IPS-NIHi7 (cell line): ENCODE results near the gene GPR152.

Source experiments
- DNase-seq: peaks from one replicate; pipeline ENCODE4 v3.0.0; 2012; ENCODE audit warnings: mixed read lengths; ENCODE audit errors: extremely low spot score

GPR152 gene

GRCh38 chr11:67452141-67452952, at the start of gene GPR152:
GPR152 (minus strand) TSS chr11:67452729; CDS start chr11:67452724, 5 bp downstream.
- DNase-seq = no peak

DNA sequence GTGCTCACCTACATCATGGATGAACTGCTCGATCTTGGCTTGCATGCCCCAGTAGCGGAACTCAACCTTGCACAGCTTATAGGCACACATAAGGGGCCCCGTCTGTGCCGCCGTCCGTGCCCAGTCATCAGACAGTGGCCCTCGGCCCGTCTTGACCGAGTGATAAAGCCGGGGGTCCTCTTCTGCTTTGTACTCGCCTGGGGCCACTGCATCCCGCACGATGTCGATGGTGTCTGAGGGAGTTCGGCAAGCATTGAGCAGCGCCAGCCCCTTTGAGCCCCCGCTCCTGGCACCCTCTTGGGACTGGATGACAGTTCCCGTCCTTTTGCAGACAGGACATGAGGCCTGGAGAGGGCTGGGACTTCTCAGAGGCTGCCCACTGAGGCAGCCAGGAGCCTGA, 49.3 kb upstream of the GPR152 start:
- no peak for DNase-seq

DNA sequence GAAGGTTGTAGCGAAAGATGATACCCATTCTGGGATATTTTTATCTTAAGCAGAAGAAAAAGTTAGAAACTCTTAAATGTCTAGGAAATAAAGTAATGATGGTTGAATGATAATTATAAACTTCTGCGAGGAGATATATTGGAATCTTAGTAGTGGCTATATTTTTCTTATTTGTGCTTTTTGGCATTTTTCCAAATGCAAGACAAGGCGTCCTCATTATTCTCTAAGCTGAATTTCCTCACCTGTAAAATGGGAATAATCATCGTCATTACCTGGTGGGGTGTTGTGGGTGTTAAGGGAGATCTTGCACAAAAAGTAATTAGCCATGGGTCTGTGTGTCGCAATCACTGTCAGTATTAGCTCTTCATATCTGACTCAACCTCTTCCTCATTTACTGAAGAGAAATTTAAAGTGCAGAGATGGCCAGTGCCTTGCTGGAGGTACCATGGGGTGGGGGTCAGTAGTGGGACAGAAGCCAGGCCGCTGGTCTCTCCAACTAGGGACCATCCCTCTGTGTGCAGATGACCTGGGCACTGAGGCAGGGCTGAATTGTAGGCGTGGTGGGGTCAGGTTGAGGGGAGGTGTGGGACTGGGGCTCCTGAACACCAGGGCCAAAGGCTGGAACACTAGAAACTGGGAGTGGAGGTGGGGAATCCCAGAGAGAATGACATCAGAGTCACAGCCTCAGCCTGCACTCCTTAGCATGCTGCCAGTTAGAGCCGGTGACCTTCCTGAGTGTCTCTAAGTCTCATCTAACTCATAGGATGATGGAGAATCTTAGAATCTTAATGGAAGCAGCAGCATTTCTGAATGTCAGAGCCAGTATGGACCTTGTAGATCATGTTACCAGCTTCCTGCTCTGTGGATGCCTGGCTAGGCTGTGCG, 48.5 kb upstream of the GPR152 start:
- no peak for DNase-seq

DNA sequence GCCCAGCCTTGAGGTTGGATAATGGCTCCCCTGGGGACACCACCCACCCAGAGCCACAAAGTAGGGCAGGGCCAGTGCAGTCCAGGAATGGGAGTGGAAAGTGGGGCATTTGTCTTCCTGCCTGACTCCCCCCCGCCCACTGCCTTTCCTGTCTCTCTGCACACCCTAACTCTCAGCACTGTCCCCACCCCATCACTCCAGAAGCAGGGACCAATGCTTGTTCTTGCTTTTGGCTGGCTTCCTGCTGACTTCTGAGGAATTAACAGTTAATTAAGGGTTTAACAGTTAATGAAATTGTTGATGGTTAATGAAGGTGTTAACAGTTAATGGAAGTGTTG, 47.9 kb upstream of the GPR152 start:
- DNase-seq = no peak

DNA sequence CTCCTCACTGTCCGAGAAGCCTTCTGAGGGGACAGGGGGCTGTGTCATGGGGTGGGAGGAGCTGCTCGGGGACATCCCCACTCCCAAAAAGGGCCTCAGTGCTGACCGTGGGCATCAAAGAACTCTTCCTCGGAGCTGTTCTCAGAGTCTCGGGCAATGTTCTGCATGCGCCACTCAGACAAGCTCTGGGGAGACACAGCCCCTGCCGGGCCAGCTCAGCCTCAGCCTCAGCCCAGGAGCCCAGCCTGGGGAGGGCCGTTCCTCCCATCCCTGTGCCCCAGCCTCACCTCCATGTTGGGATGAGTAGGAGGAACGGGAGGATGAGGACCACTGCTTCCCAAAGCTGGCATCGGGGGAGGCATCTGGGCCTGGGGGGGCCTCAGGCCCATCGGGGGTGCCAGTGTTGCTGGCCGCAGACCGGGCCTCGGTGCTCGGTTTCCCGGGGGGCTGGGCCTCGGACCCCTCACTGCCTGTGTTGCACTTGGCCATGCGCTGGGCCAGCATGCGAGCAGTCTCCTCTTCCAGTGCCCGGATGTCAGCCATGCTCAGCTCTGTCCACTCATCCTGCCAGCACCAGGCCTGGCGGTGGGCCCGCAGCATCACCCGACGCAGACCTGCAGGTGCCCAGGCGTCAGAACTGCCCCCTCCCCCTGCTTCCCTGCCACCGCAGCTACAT, 47.4 kb upstream of the GPR152 start:
- DNase-seq = no peak

DNA sequence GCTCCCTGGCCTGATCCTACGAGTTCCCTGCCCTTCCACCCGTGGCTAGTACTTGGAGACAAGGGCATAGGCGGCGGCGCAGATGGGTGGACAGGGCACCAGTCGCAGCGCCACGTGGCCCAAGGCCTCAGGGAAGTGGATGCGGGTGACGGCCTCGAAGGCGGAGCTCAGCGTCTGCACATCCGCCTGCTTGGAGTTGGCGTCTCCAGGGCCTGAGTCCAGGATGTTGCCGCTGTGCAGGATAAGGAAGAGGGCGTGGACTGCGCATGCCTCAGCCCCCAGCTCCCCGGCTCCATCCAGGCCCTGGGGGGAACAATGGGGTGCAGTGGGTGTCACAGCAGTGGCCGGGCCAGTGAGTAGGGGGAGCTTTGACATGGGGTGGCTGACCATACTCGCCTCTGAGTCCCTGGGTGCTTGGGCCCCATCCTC, 46.0 kb upstream of the GPR152 start:
- no peak for DNase-seq

GRCh38 chr11:67497656-67498291, 45.2 kb upstream of the GPR152 start:
- no peak for DNase-seq

- no peak for DNase-seq
Measured at GRCh38 chr11:67496113-67496512, 43.6 kb upstream of the GPR152 start.

GRCh38 chr11:67495234-67496005, 42.9 kb upstream of the GPR152 start:
- DNase-seq = no peak

DNA sequence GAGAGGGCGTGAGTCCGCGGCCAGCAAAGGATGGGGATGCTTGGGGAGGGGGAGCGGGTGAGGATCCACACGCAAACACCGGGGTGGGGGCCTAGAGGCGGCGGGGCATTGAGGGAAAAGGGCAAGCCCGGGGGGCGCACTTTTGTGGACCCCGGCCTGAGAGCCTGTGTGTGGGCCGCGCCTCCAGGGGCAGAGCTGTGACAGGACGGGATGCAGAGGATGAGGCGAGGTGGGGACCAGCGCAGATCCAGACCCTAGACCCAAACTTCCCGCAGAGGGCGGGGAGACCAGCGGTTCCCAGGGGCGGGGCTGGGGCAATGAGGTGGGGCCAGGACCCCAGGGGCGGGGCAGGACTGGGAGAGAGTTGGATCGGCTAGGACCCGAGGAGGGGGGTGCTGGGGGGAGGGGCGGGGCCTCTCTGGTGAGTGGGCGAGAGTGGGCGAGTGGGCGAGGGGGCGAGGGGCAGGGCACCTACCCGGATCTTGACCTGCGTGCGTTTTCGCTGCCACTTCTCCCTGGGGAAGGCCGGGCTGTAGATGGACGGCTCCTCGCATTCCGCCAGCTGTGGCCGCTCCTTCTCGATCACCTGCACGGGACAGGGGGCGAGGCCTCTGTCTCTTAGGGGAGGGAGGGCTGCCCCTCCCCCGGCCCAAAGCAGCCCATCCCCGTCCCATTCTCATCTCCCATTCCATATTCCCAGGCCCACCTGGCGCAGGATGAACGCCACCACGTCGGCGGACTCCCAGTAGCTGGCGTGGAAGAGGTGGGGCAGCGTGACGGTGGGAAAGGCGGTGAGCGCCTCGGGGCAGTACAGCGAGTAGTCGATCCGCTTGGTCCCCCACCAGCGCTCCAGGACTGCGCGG, 42.1 kb upstream of the GPR152 start:
- peak; percentile 43 for DNase-seq

DNA sequence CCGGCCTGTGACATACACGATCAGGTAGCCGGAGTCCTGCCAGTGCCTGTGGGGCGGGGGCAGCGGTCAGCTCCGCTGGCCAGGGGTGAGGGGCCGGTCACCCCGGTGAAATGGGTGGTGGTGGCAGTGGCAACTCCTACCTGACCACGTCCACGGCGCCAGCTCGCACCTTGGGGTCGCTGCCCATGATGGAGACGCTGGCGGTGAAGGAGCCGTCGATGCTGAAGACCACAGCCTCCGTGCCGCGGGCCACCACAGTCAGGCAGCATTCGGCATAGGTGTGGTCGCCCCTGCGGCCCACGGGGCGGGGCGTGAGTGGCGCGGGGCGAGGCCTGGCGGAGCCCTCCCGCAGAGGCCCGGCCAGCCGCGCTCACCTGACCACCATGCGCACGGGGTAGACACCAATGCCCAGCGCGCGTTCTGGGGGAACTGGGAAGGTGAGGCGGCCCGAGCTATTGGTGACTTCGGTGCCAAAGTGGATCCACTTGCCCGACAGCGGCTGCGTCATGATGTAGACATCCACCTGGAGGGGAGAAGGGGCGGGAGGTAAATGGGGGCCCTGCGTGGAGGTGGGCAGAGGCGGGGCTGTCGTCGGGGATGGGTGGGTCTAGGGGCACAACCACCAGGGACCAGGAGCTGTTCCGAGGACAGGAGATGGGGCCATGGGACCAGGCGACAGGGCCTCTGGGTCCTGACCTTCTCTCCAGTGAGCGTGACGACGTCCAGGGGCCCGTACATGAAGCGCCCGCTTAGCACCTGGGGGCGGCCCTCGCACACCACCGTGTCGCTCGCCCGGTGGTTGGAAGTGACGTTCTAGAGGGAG, 41.2 kb upstream of the GPR152 start:
- DNase-seq = no peak

- DNase-seq = peak; percentile 72
Measured at GRCh38 chr11:67492801-67493547, 40.4 kb upstream of the GPR152 start.

DNA sequence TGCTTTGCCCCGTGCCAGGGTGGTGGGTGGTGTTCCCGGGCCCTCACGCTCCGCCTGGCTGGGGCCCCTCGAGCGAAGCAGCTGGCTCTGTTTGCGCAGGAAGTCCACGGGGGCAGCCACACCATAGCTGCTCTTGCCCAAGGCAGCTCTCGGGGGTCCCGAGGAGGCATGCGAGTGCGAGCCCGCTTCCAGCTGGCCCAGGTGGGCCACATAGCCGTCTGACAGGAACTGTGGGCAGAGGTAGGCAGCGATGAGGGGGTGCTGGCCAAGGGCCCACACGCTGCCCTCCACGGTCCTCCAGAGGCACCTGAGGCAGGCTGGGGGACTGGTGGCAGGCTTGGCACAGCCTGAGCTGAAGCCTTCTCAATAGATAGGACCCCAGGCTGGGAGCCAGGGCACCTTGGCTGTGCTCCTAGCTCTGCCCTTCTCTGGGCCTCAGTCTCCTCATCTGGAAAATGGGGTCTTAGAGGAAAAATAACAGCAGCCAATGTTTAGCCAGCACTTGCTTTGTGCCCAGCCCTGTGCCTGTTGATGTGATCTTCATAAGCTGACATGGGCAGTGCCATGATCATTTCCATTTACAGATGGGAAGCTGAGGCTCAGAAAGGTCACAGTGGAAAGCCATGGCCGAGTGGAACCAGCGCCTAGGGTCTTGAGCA, 39.7 kb upstream of the GPR152 start:
- no peak for DNase-seq

DNA sequence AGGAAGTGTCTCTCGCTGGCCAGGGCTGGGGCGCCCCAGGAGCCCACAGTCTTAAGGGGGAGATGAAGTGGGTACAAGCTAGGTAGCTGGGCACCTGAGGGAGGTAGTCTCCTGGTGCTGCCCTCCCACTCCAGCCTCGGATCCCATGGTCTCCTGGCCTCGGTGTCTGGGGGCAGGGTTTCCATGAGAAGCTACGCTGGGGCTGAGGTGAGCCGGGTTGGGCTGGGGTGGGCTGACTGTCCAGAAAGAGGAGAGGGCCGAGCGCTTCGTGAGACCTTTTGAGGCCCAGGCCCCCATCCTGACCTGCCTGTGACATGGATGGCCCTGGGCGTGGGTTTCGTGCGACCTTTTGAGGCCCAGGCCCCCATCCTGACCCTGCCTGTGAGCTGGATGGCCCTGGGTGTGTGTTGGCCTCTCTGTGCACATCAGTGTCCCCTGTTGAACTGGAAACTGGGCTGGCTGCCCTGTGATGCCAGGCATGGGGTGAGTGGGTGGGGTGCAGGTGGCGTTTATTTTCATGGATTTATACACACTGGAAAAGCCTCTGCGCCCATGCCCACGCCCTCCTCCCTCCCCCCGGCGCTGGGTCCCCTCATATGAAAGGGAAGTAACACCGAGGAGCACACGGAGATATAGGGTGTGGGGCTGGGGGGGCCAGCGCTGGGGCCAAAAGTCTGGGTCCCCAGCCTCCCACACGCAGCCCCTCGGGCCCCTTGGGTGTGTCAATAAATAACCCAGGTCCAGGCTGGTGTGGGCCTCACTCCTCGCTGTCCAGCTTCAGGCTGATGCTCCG, 38.9 kb upstream of the GPR152 start:
- no peak for DNase-seq

DNA sequence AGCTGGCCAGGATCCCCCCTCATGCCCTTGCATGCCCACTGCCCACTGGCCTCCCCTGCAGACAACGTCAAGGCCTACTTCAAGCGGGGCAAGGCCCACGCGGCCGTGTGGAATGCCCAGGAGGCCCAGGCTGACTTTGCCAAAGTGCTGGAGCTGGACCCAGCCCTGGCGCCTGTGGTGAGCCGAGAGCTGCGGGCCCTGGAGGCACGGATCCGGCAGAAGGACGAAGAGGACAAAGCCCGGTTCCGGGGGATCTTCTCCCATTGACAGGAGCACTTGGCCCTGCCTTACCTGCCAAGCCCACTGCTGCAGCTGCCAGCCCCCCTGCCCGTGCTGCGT, 38.2 kb upstream of the GPR152 start:
- DNase-seq = no peak

- no peak for DNase-seq
Measured at GRCh38 chr11:67489885-67490726, 37.6 kb upstream of the GPR152 start.
